Measurements from ENCODE around the gene ATP5F1E. TPM values are rescaled to one million over a fixed set of nuclear protein-coding genes. Genes with fewer than 3 reads are reported as not detected.

Gene ATP5F1E
- total RNA-seq, 1 donor from 2014 or later: 94.4 TPM

DNA sequence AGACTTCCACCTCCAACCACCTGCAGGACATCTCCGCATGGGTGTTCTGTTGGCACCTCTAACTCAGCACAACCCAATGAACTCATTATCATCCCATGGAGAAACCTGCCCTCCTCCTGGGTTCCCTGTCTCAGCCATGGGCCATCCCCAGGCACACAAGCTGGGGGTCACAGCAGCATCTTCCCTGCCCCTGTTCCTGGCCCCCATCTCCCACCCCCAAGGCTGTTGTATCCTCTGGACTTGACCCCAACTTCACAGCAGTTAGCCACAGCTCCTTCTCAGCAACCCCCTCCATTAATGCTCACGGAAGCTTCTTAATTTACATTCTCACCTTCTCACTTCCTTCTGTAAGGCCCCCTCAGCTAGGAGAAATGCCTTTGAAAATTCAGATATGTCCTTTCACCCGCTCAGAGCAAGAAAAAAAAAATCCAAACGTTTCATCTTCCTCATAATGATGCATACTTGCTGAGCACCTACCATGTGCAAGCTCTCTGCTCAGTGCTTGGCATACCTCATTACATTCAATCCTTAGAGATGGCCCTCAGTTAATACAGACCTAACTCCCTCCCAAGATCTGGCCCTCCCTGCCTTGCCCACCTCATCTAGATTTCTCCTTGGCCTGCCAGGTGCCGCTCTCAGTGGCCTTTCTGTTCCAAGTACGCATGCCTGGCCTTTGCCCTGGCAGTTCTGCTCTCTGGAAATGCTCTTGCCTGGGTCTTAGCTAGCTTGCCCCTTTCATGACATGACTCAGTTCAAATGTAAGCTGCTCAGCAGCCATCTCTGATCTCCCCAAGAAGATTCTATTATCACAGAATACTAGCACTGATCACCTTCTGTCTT lies 53.6 kb downstream of the ATP5F1E start:
- Histone ChIP-seq H3K79me2 (ENCODE audit: insufficient read depth, low read length) (peaks cover 19% of the 10 kb centered on the region), H3K27ac (ENCODE audit: low read depth, low read length) (no peak overlapping the region), H2AFZ (ENCODE audit: low read depth, low read length) (no peak overlapping the region), H3K9me3 (ENCODE audit: insufficient read depth, low read depth, low read length) (no peaks in the 10 kb centered on the region), H3K36me3 (ENCODE audit: insufficient read depth, low read length) (no peaks in the 10 kb centered on the region), H3K27me3 (ENCODE audit: insufficient read depth, low read length) (no peaks in the 10 kb centered on the region), H3K9ac (ENCODE audit: low read length) (no peak overlapping the region), H3K4me1 (ENCODE audit: insufficient read depth, low read length) (peaks cover 4% of the 10 kb centered on the region), H4K20me1 (ENCODE audit: insufficient read depth, low read length) (peaks cover 10% of the 10 kb centered on the region), H3K4me2 (ENCODE audit: low read length) (no peak overlapping the region), H3K4me3 (ENCODE audit: insufficient read depth, low read depth, low read length) (no peak overlapping the region)
- FAIRE-seq: no peak
- TF ChIP-seq, protein P1, sequence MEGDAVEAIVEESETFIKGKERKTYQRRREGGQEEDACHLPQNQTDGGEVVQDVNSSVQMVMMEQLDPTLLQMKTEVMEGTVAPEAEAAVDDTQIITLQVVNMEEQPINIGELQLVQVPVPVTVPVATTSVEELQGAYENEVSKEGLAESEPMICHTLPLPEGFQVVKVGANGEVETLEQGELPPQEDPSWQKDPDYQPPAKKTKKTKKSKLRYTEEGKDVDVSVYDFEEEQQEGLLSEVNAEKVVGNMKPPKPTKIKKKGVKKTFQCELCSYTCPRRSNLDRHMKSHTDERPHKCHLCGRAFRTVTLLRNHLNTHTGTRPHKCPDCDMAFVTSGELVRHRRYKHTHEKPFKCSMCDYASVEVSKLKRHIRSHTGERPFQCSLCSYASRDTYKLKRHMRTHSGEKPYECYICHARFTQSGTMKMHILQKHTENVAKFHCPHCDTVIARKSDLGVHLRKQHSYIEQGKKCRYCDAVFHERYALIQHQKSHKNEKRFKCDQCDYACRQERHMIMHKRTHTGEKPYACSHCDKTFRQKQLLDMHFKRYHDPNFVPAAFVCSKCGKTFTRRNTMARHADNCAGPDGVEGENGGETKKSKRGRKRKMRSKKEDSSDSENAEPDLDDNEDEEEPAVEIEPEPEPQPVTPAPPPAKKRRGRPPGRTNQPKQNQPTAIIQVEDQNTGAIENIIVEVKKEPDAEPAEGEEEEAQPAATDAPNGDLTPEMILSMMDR (IDR thresholded peaks at IDR 0.05; ENCODE audit: insufficient read depth, low read depth, low read length): no peak
- TF ChIP-seq EZH2 (IDR thresholded peaks at IDR 0.05; ENCODE audit: insufficient read depth, low read length): no peak
- H3K27me3 Mint-ChIP-seq (ENCODE audit: low read depth, unreplicated experiment): no peaks in the 10 kb centered on the region
- no peak overlapping the region for H3K4me3 Mint-ChIP-seq (ENCODE audit: unreplicated experiment)
- no peak overlapping the region for H3K27ac Mint-ChIP-seq (ENCODE audit: unreplicated experiment)
- peaks cover 5% of the 10 kb centered on the region for H3K4me1 Mint-ChIP-seq (ENCODE audit: low read depth, unreplicated experiment)
- H3K36me3 Mint-ChIP-seq (ENCODE audit: low read depth, unreplicated experiment): peaks cover 5% of the 10 kb centered on the region
- peaks cover 21% of the 10 kb centered on the region for H3K9me3 Mint-ChIP-seq (ENCODE audit: unreplicated experiment)
- DNase-seq (ENCODE audit: low read depth): no peak

DNA sequence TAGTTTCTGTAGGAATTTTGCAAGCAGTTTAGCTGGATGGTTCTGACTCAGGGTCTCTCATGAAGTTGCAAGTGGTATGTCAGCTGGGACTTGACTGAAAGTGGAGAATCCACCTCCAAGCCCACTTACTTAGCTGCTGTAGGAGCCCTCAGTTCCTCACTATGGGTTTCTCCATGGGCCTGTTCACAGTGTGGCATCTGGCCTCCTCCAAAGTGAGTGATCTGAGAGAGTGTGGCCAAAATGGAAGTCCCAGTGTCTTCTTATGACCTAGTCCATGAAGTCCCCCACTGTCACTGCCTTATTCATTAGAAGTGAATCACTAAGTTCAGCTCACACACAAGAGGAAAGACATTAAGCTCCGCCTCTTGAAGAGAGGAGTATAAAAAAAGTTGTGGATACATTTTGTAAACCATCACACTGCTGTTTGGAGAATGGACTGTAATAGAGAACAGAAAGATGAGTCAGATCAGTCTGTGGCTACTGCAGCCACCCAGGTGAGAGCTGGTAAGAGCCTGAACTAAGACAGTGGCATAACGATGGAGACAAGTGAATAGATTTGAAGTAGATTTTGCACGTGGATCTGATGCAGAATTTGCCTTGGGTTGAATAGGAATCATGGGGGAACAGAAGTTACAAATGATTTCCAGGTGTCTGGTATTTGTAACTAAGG lies 55.9 kb downstream of the ATP5F1E start:
- H3K4me2 ChIP-seq (ENCODE audit: low read length): no peak overlapping the region
- no peaks in the 10 kb centered on the region for H4K20me1 ChIP-seq (ENCODE audit: insufficient read depth, low read length)
- H3K9me3 Mint-ChIP-seq (ENCODE audit: unreplicated experiment): peaks cover 24% of the 10 kb centered on the region
- H3K9me3 ChIP-seq (ENCODE audit: insufficient read depth, low read depth, low read length): no peaks in the 10 kb centered on the region
- DNase-seq (ENCODE audit: low read depth) (no peak), FAIRE-seq (no peak)
- H3K36me3 Mint-ChIP-seq (ENCODE audit: low read depth, unreplicated experiment): peaks cover 2% of the 10 kb centered on the region
- H3K4me1 Mint-ChIP-seq (ENCODE audit: low read depth, unreplicated experiment): no peaks in the 10 kb centered on the region
- no peak overlapping the region for H3K27ac Mint-ChIP-seq (ENCODE audit: unreplicated experiment)
- TF ChIP-seq EZH2 (IDR thresholded peaks at IDR 0.05; ENCODE audit: insufficient read depth, low read length): no peak
- TF ChIP-seq, protein P1 (IDR thresholded peaks at IDR 0.05; ENCODE audit: insufficient read depth, low read depth, low read length): no peak
- no peak overlapping the region for H3K4me3 Mint-ChIP-seq (ENCODE audit: unreplicated experiment)
- no peaks in the 10 kb centered on the region for H3K27me3 ChIP-seq (ENCODE audit: insufficient read depth, low read length)
- H3K4me3 ChIP-seq (ENCODE audit: insufficient read depth, low read depth, low read length): no peak overlapping the region
- no peak overlapping the region for H3K27ac ChIP-seq (ENCODE audit: low read depth, low read length)
- H2AFZ ChIP-seq (ENCODE audit: low read depth, low read length): no peak overlapping the region
- H3K9ac ChIP-seq (ENCODE audit: low read length): no peak overlapping the region
- H3K27me3 Mint-ChIP-seq (ENCODE audit: low read depth, unreplicated experiment): no peaks in the 10 kb centered on the region
- no peaks in the 10 kb centered on the region for H3K79me2 ChIP-seq (ENCODE audit: insufficient read depth, low read length)
- H3K36me3 ChIP-seq (ENCODE audit: insufficient read depth, low read length): no peaks in the 10 kb centered on the region
- H3K4me1 ChIP-seq (ENCODE audit: insufficient read depth, low read length): no peaks in the 10 kb centered on the region

Other genes with a start within 250 kb of the ATP5F1E start
- gene GNAS-AS1, start 181.4 kb downstream of the ATP5F1E start, total RNA-seq: 2.8 and 3.8 TPM in 2 replicates
- 1,937 and 2,003 TPM in 2 replicates for gene GNAS, start 179.6 kb downstream of the ATP5F1E start, total RNA-seq
- 56.7 and 70.4 TPM in 2 replicates for gene NELFCD, start 51.1 kb downstream of the ATP5F1E start, total RNA-seq
- gene CTSZ, start 25.1 kb downstream of the ATP5F1E start, total RNA-seq: 112 and 126 TPM in 2 replicates
- gene TUBB1, start 12.9 kb downstream of the ATP5F1E start, total RNA-seq: not detected in 2 replicates
- 55.1 and 68.8 TPM in 2 replicates for gene PRELID3B, start 10.5 kb upstream of the ATP5F1E start, total RNA-seq
- not detected in 2 replicates for gene ZNF831, start 131.5 kb upstream of the ATP5F1E start, total RNA-seq

Data from astrocyte (in vitro differentiated cells and primary cell).